Tibial artery (tissue), 4 donors: ENCODE measurements around the gene POLR2E.
"Not testable (repeated sequence)": the region's sequence is repeated elsewhere in the genome, so short reads cannot be mapped to it uniquely, and the experiment has no call there.

Experiments used
- DNase-seq, 2 donors: peaks; one replicate each; pipeline ENCODE4 v3.0.0-alpha.2; 2019
- H3K27ac ChIP-seq, 2 donors: fragments of 200-600 bp; sonication (generic) in 1 of 2; 1 replicate in 1 of 2; 2 replicates in 1 of 2; pipeline ENCODE4 v1.5.1; 2018 to 2019; ENCODE audit warnings: mild to moderate bottlenecking in 1 of 2
- H3K27me3 ChIP-seq, 2 donors: fragments of 200-600 bp; sonication (generic) in 1 of 2; one replicate each; pipeline versions ENCODE4 v1.5.1 to v1.6.0; 2016 to 2019
- H3K36me3 ChIP-seq, 3 donors: fragments of 200-600 bp; sonication (generic) in 2 of 3; one replicate each; pipeline ENCODE4 v1.5.1; 2016 to 2019; ENCODE audit warnings: mild to moderate bottlenecking in 2 of 3
- H3K4me1 ChIP-seq, 4 donors: fragments of 200-600 bp; sonication (generic) in 2 of 4; 1 replicate in 3 of 4; 2 replicates in 1 of 4; pipeline ENCODE4 v1.5.1; 2016 to 2019
- H3K4me3 ChIP-seq, 2 donors: fragments of 200-600 bp; sonication (generic) in 1 of 2; 1 replicate in 1 of 2; 2 replicates in 1 of 2; pipeline ENCODE4 v1.5.1; 2018 to 2019; ENCODE audit warnings: mild to moderate bottlenecking in 2 of 2
- H3K9me3 ChIP-seq, 3 donors: fragments of 200-600 bp; sonication (generic) in 1 of 3; one replicate each; pipeline ENCODE4 v1.5.1; 2016 to 2019
- intact Hi-C: fragments of 100-400 bp; cut with DNase I; formaldehyde crosslinking; loops from one replicate; pipeline ENCODE4 v1.15.0; 2023; ENCODE audit warnings: low total_unique reads
- TF ChIP-seq, protein P1 (sequence below), 2 experiments: fragments of 200-600 bp in 1 of 2; fragments of 450-650 bp in 1 of 2; IDR thresholded peaks; one replicate each; pipeline ENCODE4 v1.5.1; 2017 to 2019; ENCODE audit warnings: antibody characterized with exemption in 2 of 2, mild to moderate bottlenecking in 1 of 2, moderate library complexity in 1 of 2

POLR2E gene

DNA sequence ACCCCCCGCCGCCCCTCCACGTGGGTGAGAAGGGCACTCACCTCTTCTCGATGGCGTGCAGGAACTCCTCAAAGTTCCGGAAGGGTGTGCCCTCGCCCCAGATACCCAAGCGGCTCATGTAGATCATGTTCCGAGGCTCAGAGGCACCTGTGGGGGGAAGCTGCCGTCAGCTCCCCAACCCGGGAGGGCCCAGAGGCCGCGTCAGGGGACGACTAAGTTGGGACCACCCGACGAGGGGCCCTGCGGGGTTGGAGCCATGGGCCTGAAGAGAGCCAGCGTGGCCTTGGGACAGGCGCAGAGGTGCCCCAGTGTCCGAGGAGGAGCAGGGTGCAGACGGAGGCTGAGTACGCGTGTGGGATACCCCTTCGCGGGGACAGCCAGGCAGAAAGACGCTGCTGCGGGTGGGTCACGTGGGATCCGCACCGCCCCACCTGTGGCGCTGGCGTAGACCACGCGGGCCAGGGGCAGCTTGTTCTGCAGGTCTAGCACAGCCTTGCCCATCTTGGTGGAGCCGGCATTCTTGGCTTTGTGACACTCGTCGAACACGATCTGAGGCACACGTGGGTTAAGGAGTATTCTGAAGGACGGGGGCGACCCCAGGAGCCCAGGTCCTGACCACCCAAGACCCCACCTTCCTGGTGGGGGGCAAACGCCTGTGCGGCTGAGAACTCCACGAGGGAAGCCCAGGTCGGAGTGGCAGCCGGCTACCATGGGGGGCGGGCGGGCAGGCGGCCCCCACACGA lies 24.5 kb upstream of the POLR2E start:
- peaks cover 76 to 100% (median 100%) of the 10 kb centered on the region in 3 donors for H3K36me3 ChIP-seq
- no peak for DNase-seq
- no peaks in the 10 kb centered on the region for H3K9me3 ChIP-seq
- intact Hi-C loops = loop anchor here (5.0 kb wide), 1 partner anchor 198 kb away; no protein-coding TSS in a partner anchor
- peaks cover 0 to 10% (median 3%) of the 10 kb centered on the region in 4 donors for H3K4me1 ChIP-seq
- no peaks in the 10 kb centered on the region for H3K27me3 ChIP-seq
- TF ChIP-seq, protein P1, sequence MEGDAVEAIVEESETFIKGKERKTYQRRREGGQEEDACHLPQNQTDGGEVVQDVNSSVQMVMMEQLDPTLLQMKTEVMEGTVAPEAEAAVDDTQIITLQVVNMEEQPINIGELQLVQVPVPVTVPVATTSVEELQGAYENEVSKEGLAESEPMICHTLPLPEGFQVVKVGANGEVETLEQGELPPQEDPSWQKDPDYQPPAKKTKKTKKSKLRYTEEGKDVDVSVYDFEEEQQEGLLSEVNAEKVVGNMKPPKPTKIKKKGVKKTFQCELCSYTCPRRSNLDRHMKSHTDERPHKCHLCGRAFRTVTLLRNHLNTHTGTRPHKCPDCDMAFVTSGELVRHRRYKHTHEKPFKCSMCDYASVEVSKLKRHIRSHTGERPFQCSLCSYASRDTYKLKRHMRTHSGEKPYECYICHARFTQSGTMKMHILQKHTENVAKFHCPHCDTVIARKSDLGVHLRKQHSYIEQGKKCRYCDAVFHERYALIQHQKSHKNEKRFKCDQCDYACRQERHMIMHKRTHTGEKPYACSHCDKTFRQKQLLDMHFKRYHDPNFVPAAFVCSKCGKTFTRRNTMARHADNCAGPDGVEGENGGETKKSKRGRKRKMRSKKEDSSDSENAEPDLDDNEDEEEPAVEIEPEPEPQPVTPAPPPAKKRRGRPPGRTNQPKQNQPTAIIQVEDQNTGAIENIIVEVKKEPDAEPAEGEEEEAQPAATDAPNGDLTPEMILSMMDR (IDR thresholded peaks at IDR 0.05) = no peak
- no peak overlapping the region for H3K4me3 ChIP-seq
- H3K27ac ChIP-seq = no peak overlapping the region

DNA sequence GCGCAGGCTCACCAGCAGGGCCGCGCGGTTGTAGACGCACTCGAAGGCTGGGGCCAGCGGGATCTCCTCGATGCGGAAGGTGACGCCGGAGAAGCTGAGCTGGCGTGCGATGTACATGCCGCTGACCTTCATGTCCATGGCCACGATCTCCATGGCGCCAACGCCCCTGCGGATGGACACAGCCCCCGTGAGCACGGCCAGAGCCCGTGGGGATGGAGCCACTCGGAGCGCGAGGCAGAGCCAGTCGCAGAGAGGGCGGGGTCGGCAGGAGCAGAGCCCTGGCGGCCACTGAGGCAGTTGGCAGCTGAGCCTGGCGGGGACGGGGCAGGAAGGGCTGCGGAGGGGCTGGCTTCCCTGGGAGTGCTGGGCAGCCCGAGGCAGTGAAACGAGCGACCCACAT lies 23.8 kb upstream of the POLR2E start:
- Histone ChIP-seq H3K27ac (no peak overlapping the region), H3K4me3 (no peak overlapping the region), H3K27me3 (no peaks in the 10 kb centered on the region), H3K9me3 (no peaks in the 10 kb centered on the region), H3K36me3 (peaks cover 76 to 100% (median 98%) of the 10 kb centered on the region in 3 donors), H3K4me1 (peaks cover 0 to 10% (median 6%) of the 10 kb centered on the region in 4 donors)
- no peak for DNase-seq
- intact Hi-C loops = no loop called here
- TF ChIP-seq, protein P1 (IDR thresholded peaks at IDR 0.05) = no peak

DNA sequence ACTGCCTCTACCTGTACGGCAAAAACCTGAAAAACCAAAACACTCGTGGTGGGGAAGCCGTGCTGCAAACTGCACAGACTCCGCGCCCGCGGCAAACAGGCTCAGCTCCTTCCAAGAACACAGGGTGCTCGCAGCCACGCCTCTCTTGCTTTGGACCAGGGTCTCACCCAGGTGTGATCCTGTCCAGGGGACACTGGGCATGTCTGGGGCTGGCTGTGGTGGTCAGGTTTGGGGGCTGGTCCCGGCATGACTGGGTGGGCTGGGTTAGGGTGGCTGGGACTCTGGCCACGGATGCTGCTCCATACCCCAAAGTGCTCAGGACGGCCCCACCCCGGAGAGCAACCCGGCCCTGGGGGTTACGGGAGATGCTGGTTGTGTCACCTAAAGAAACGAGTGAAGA lies 22.5 kb upstream of the POLR2E start:
- no peaks in the 10 kb centered on the region for H3K27me3 ChIP-seq
- peaks cover 0 to 19% (median 15%) of the 10 kb centered on the region in 4 donors for H3K4me1 ChIP-seq
- no peak overlapping the region for H3K27ac ChIP-seq
- DNase-seq = no peak
- peaks cover 73 to 95% (median 93%) of the 10 kb centered on the region in 3 donors for H3K36me3 ChIP-seq
- H3K4me3 ChIP-seq = no peak overlapping the region
- no peaks in the 10 kb centered on the region for H3K9me3 ChIP-seq
- intact Hi-C loops = no loop called here
- TF ChIP-seq, protein P1 (IDR thresholded peaks at IDR 0.05) = no peak

DNA sequence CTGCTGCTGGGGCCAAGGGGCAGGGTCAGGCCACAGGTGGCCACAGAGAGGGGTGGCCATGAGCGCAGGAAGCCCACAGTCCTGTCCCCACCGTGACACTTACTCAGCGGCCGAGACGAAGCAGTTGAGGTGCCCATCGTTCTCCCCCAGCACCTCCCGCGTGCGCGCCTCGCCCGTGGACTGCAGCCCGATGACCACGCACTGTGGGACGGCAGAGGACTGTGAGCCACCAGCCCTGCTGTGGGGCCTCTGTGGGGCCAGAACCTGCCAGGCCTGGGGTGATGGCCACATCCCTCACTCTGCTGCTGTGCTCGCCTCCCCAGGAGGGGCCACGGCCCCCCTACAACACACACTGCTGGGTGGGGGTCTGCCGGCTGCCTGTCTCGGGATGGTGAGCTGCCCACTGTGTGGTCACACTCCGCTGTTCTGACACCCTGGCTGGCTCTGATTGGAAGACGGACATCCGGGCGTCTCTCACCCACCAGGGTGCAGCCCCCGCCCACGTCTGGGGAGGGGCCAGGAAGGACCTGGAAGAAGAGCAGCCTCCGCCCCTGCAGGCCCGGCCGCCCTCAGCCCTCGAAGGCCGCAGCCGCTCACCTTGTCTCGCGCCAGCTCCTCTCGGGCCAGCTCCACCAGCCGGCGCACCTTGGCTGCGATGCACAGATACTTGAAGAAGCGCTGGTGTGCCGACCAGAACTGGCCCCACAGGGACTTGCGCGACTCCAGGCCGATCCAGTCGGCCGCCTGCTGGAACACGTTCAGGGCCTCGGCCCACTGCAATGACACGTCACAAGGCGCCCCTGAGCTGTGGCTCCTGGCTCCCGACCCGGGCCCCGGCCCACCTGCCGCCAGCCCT lies 21.8 kb upstream of the POLR2E start:
- H3K27me3 ChIP-seq = no peaks in the 10 kb centered on the region
- DNase-seq = no peak
- H3K9me3 ChIP-seq = no peaks in the 10 kb centered on the region
- TF ChIP-seq, protein P1 (IDR thresholded peaks at IDR 0.05) = no peak
- no peak overlapping the region for H3K4me3 ChIP-seq
- peaks cover 66 to 95% (median 93%) of the 10 kb centered on the region in 3 donors for H3K36me3 ChIP-seq
- H3K27ac ChIP-seq = no peak overlapping the region
- intact Hi-C loops = no loop called here
- peaks cover 0 to 25% (median 17%) of the 10 kb centered on the region in 4 donors for H3K4me1 ChIP-seq

DNA sequence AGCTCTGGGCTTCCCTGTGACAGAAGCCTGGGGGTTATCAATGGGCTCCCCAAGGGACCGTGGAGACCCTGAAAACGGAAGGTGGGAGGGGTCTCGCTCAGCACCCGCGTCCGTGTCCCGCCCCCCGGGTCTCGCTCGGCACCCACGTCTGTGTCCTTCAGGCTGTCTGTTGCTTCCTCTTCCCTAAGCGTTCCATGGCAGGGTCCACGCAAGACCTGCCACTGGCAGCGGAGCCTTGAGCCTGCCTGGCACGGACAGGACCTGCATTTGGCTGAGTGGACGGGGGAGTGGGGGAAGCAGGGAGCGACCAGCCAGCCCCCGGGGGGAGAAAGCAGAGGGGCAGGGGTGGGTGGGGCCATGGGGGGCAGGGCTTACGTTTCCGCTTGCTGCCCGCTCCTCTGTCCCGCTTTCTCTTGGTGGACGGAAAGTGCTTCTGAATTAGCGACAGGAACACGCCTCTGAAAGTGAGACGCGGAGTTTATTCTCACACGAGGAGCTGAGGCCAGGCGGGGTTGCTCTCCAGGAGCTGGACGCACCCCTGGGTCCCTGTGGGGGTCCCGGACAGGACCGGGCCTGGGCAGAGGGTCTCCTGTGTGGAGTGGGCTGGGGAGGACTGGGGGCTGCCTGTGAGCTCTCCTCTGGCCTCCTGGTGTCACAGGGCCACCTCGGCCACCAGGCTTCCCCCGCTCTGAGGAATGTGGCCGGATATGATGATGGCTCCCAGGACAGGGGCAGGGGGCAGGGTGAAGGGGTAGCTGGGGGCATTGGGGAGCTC lies 20.7 kb upstream of the POLR2E start:
- Histone ChIP-seq H3K4me3 (no peak overlapping the region), H3K4me1 (peaks cover 0 to 27% (median 17%) of the 10 kb centered on the region in 4 donors), H3K9me3 (no peaks in the 10 kb centered on the region), H3K36me3 (peaks cover 56 to 94% (median 93%) of the 10 kb centered on the region in 3 donors), H3K27ac (no peak overlapping the region), H3K27me3 (no peaks in the 10 kb centered on the region)
- TF ChIP-seq, protein P1 (IDR thresholded peaks at IDR 0.05) = no peak
- no peak for DNase-seq
- intact Hi-C loops = no loop called here

DNA sequence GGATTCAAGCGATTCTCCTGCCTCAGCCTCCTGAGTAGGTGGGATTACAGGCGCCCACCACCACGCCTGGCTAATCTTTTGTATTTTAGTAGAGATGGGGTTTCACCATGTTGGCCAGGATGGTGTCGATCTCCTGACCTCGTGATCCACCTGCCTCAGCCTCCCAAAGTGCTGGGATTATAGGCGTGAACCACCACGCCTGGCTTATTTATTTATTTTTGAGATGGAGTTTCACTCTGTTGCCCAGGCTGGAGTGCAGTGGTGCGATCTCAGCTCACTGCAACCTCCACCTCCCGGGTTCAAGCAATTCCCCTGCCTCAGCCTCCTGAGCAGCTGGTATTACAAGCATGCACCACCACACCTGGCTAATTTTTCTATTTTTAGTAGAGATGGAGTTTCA lies 19.6 kb upstream of the POLR2E start:
- not testable (repeated sequence) for DNase-seq, H3K4me3 ChIP-seq, H3K27ac ChIP-seq, H3K9me3 ChIP-seq, H3K27me3 ChIP-seq
- H3K4me1 ChIP-seq = peaks cover 0 to 27% (median 17%) of the 10 kb centered on the region in 4 donors
- H3K36me3 ChIP-seq = peaks cover 45 to 94% (median 93%) of the 10 kb centered on the region in 3 donors
- intact Hi-C loops = loop anchor here (5.0 kb wide), 1 partner anchor 78 kb away; no protein-coding TSS in a partner anchor
